ENCODE data around the gene PLXDC2. TPM values are rescaled to one million over a fixed set of nuclear protein-coding genes. Genes with fewer than 3 reads are reported as not detected.

The PLXDC2 gene
- total RNA-seq, 1 experiment from 2014 or later: 0.20 TPM

GRCh38 chr10:20327954-20328353 is 511.7 kb downstream of the PLXDC2 start:
- no peak for ATAC-seq
- Histone ChIP-seq H3K36me3 (ENCODE audit: control insufficient read depth in 1 of 2, insufficient read depth in 2 of 2, low read length in 2 of 2) (no peaks in the 10 kb centered on the region), H3K9me3 (ENCODE audit: control insufficient read depth in 1 of 2, insufficient read depth in 1 of 2, low read depth in 1 of 2, low read length in 2 of 2) (peaks cover 8% of the 10 kb centered on the region in 2 experiments; a peak in 2 of 4 replicates), H3K9ac (ENCODE audit: low read length) (no peak overlapping the region), H3K27ac (ENCODE audit: low read depth, low read length) (no peak overlapping the region), H3K27me3 (ENCODE audit: insufficient read depth, low read length) (no peaks in the 10 kb centered on the region), H3K9me2 (ENCODE audit: insufficient read depth) (no peaks in the 10 kb centered on the region), H3K4me1 (ENCODE audit: control insufficient read depth in 1 of 2, insufficient read depth in 2 of 2, low read length in 2 of 2) (no peaks in the 10 kb centered on the region), H2AFZ (ENCODE audit: low read depth, low read length, poor library complexity, severe bottlenecking) (no peak overlapping the region), H3K4me3 (replicated peaks in 1 of 2; ENCODE audit: low read depth in 1 of 2, low read length in 2 of 2) (no peak overlapping the region), H3K4me2 (ENCODE audit: low read length) (no peak overlapping the region), H3K79me2 (ENCODE audit: insufficient read depth, low read length) (no peaks in the 10 kb centered on the region), H4K20me1 (ENCODE audit: insufficient read depth) (no peaks in the 10 kb centered on the region)
- ChIA-PET POLR2A (no interaction called here), CTCF (no interaction called here), RAD21 (ENCODE audit: low non-redundant PET in 1 of 2, low total read pairs in 2 of 2, uncharacterized antibody in 2 of 2, unreplicated experiment in 2 of 2) (no interaction called here)
- no peak for TF ChIP-seq SP1 (IDR thresholded peaks at IDR 0.05; ENCODE audit: low read depth)
- no peak for TF ChIP-seq FOSL1 (IDR thresholded peaks at IDR 0.05; ENCODE audit: low read depth)
- TF ChIP-seq ELF1 (IDR thresholded peaks at IDR 0.05; ENCODE audit: borderline replicate concordance, low read depth): no peak
- no peak for TF ChIP-seq ZNF274 (IDR thresholded peaks at IDR 0.05; ENCODE audit: low read depth, low read length)
- no peak for TF ChIP-seq SIN3A (IDR thresholded peaks at IDR 0.05; ENCODE audit: low read depth)
- no peak for TF ChIP-seq POLR2A (IDR thresholded peaks at IDR 0.05; ENCODE audit: borderline replicate concordance, extremely low read depth, insufficient read depth, insufficient read length)
- TF ChIP-seq MAX (IDR thresholded peaks at IDR 0.05): no peak
- TF ChIP-seq CTCF (IDR thresholded peaks at IDR 0.05 in 2 of 3, conservative IDR thresholded peaks at IDR 0.05 in 1 of 3; ENCODE audit: borderline replicate concordance in 1 of 3, insufficient read depth in 1 of 3, low read depth in 2 of 3, low read length in 2 of 3): no peak
- no peak for TF ChIP-seq REST (IDR thresholded peaks at IDR 0.05; ENCODE audit: low read depth)
- TF ChIP-seq JUND (IDR thresholded peaks at IDR 0.05): no peak
- no peak for TF ChIP-seq ZFX (IDR thresholded peaks at IDR 0.05)
- TF ChIP-seq ATF3 (IDR thresholded peaks at IDR 0.05): no peak
- no peak for TF ChIP-seq RAD21 (IDR thresholded peaks at IDR 0.05; ENCODE audit: low read depth)
- TF ChIP-seq CBX3 (IDR thresholded peaks at IDR 0.05; ENCODE audit: low read depth): no peak
- no peak for TF ChIP-seq EZH2phosphoT487 (IDR thresholded peaks at IDR 0.05; ENCODE audit: borderline replicate concordance)
- TF ChIP-seq YY1 (IDR thresholded peaks at IDR 0.05; ENCODE audit: extremely low read depth, insufficient replicate concordance, low read depth, low read length): no peak
- TF ChIP-seq CEBPB (IDR thresholded peaks at IDR 0.05; ENCODE audit: low read depth): no peak
- TF ChIP-seq EGR1 (IDR thresholded peaks at IDR 0.05; ENCODE audit: low read depth): no peak
- TF ChIP-seq POLR2AphosphoS5 (IDR thresholded peaks at IDR 0.05; ENCODE audit: low read depth, low read length): no peak
- no peak for DNase-seq (ENCODE audit: low read depth, low spot score)
- intact Hi-C loops (cut with micrococcal nuclease): no loop called here
- no TSS peak for BruUV-seq (replicated peaks)

Measured in HCT116 (cell line).